ENCODE data around the gene DOCK1. TPM values are rescaled to one million over a fixed set of nuclear protein-coding genes. Genes with fewer than 3 reads are reported as not detected.

The DOCK1 gene
- total and polyA plus RNA-seq, 3 donors from 2014 or later, result 19.0 to 46.2 (median 32.0) TPM

- Histone ChIP-seq H3K27ac (peak overlapping the region; percentile 39 to 58), H3K36me3 (ENCODE audit: low read depth, missing control alignments) (no peaks in the 10 kb centered on the region), H3K4me3 (no peak overlapping the region), H3K27me3 (no peaks in the 10 kb centered on the region), H3K9me3 (no peaks in the 10 kb centered on the region), H3K4me1 (peaks cover 13% of the 10 kb centered on the region)
- no peak for TF ChIP-seq POLR2A (IDR thresholded peaks at IDR 0.05)
- TF ChIP-seq CTCF (IDR thresholded peaks at IDR 0.05), result no peak
- no peak for DNase-seq
- intact Hi-C loops (cut with DNase I; ENCODE audit: low total_unique reads), result no loop called here
- WGBS, 2 donors, result 74 to 80% methylated on average over 16 of the region's 16 CpGs
These were observed 497.6 kb downstream of the DOCK1 start for GRCh38 chr10:127402596-127403409.

- peaks cover 5% of the 10 kb centered on the region for H3K4me1 ChIP-seq
- H3K36me3 ChIP-seq (ENCODE audit: low read depth, missing control alignments), result no peaks in the 10 kb centered on the region
- intact Hi-C loops (cut with DNase I; ENCODE audit: low total_unique reads), result no loop called here
- no peak overlapping the region for H3K4me3 ChIP-seq
- no peak overlapping the region for H3K27ac ChIP-seq
- H3K9me3 ChIP-seq, result no peaks in the 10 kb centered on the region
- DNase-seq, result no peak
- TF ChIP-seq CTCF (IDR thresholded peaks at IDR 0.05), result no peak
- TF ChIP-seq POLR2A (IDR thresholded peaks at IDR 0.05), result no peak
- H3K27me3 ChIP-seq, result no peaks in the 10 kb centered on the region
- WGBS, 2 donors, result 78 to 93% methylated on average over 4 of the region's 4 CpGs
These were observed 500.0 kb downstream of the DOCK1 start for GRCh38 chr10:127405221-127405620.

GRCh38 chr10:127406018-127406550 is 500.9 kb downstream of the DOCK1 start:
- H3K27me3 ChIP-seq, result no peaks in the 10 kb centered on the region
- 92 to 94% methylated on average over 12 of the region's 12 CpGs for WGBS, 2 donors
- intact Hi-C loops (cut with DNase I; ENCODE audit: low total_unique reads), result no loop called here

GRCh38 chr10:127407551-127407950 is 502.3 kb downstream of the DOCK1 start:
- WGBS, 2 donors, result 87 to 95% methylated on average over 6 of the region's 6 CpGs
- H3K27ac ChIP-seq, result no peak overlapping the region
- no peak overlapping the region for H3K4me3 ChIP-seq
- no peak for DNase-seq
- H3K4me1 ChIP-seq, result no peaks in the 10 kb centered on the region
- no peaks in the 10 kb centered on the region for H3K36me3 ChIP-seq (ENCODE audit: low read depth, missing control alignments)
- no peaks in the 10 kb centered on the region for H3K27me3 ChIP-seq
- no peak for TF ChIP-seq CTCF (IDR thresholded peaks at IDR 0.05)
- no peak for TF ChIP-seq POLR2A (IDR thresholded peaks at IDR 0.05)
- H3K9me3 ChIP-seq, result no peaks in the 10 kb centered on the region
- intact Hi-C loops (cut with DNase I; ENCODE audit: low total_unique reads), result no loop called here

More at GRCh38 chr10:127406018-127406550, 500.9 kb downstream of the DOCK1 start:
- Histone ChIP-seq H3K27ac (no peak overlapping the region), H3K4me1 (no peaks in the 10 kb centered on the region), H3K9me3 (no peaks in the 10 kb centered on the region), H3K4me3 (no peak overlapping the region), H3K36me3 (ENCODE audit: low read depth, missing control alignments) (no peaks in the 10 kb centered on the region)
- no peak for DNase-seq
- TF ChIP-seq CTCF (IDR thresholded peaks at IDR 0.05), result no peak
- no peak for TF ChIP-seq POLR2A (IDR thresholded peaks at IDR 0.05)
